Measurements from ENCODE around the gene SKP1.

The SKP1 gene

GRCh38 chr5:134209477-134210245 is 32.9 kb upstream of the SKP1 start:
- peaks cover 100% of the 10 kb centered on the region for H3K79me2 ChIP-seq (ENCODE audit: control insufficient read depth, low read length)
- no peaks in the 10 kb centered on the region for H3K9me2 ChIP-seq (replicated peaks; ENCODE audit: control insufficient read depth, low read length)
- H3K27me3 ChIP-seq (ENCODE audit: control insufficient read depth, low read length), result no peaks in the 10 kb centered on the region
- peaks cover 6% of the 10 kb centered on the region; the same call in 1 of the 2 replicates for H3F3A ChIP-seq (ENCODE audit: control insufficient read depth, insufficient read depth)
- H3K27ac ChIP-seq (ENCODE audit: low read depth, low read length), result no peak overlapping the region
- peaks cover 62% of the 10 kb centered on the region for H3K36me3 ChIP-seq (ENCODE audit: control insufficient read depth, low read length)
- H3K9me3 ChIP-seq (ENCODE audit: control insufficient read depth, insufficient read depth, low read length), result no peaks in the 10 kb centered on the region
- H4K20me1 ChIP-seq (ENCODE audit: control insufficient read depth, insufficient read depth, low read depth, low read length), result peaks cover 48% of the 10 kb centered on the region
- TF ChIP-seq CTCF (IDR thresholded peaks at IDR 0.05; ENCODE audit: low read depth, low read length, poor library complexity, severe bottlenecking) (no peak), EZH2phosphoT487 (IDR thresholded peaks at IDR 0.05; ENCODE audit: borderline replicate concordance, low read length) (no peak)
- no peak overlapping the region for H3K4me2 ChIP-seq (ENCODE audit: low read length)
- no peaks in the 10 kb centered on the region; the same call in 1 of the 2 replicates for H3K4me1 ChIP-seq (ENCODE audit: control insufficient read depth, low read length)
- H3K4me3 ChIP-seq (ENCODE audit: low read length), result no peak overlapping the region

- Histone ChIP-seq H3K9me3 (ENCODE audit: control insufficient read depth, insufficient read depth, low read length) (no peaks in the 10 kb centered on the region), H3K4me3 (ENCODE audit: low read length) (no peak overlapping the region), H4K20me1 (ENCODE audit: control insufficient read depth, insufficient read depth, low read depth, low read length) (peaks cover 43% of the 10 kb centered on the region), H3K79me2 (ENCODE audit: control insufficient read depth, low read length) (peaks cover 99% of the 10 kb centered on the region), H3K9me2 (replicated peaks; ENCODE audit: control insufficient read depth, low read length) (no peaks in the 10 kb centered on the region), H3K4me1 (ENCODE audit: control insufficient read depth, low read length) (no peaks in the 10 kb centered on the region; the same call in 1 of the 2 replicates), H3F3A (ENCODE audit: control insufficient read depth, insufficient read depth) (peaks cover 6% of the 10 kb centered on the region; the same call in 1 of the 2 replicates), H3K36me3 (ENCODE audit: control insufficient read depth, low read length) (peaks cover 63% of the 10 kb centered on the region), H3K27ac (ENCODE audit: low read depth, low read length) (no peak overlapping the region), H3K4me2 (ENCODE audit: low read length) (no peak overlapping the region), H3K27me3 (ENCODE audit: control insufficient read depth, low read length) (no peaks in the 10 kb centered on the region)
- no peak for TF ChIP-seq EZH2phosphoT487 (IDR thresholded peaks at IDR 0.05; ENCODE audit: borderline replicate concordance, low read length)
- TF ChIP-seq CTCF (IDR thresholded peaks at IDR 0.05; ENCODE audit: low read depth, low read length, poor library complexity, severe bottlenecking), result no peak
Observed at GRCh38 chr5:134207696-134208095, 30.9 kb upstream of the SKP1 start.

DNA sequence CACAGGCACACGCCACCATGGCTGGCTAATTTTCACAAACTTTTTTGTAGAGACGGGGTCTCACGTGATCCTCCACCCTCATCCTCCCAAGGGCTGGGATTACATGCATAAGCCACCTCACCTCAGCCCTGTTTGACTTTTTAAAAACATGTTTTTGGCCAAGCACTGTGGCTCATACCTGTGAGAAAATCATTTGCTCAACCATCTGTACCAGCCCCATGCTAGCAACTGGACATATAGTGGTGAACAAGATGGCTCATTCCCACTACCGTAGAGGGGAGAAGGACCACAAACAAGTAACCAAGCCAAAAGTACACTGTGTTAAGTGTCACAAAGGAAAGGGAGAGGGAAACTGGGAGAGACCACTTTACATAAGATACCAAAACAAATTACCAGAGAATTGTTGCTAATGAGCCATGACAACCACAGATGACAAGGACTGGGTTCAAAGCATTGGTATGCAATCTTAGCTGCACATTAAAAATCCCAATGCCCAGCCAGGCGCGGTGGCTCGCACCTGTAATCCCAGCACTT is 29.9 kb upstream of the SKP1 start:
- TF ChIP-seq EZH2phosphoT487 (IDR thresholded peaks at IDR 0.05; ENCODE audit: borderline replicate concordance, low read length), result no peak
- TF ChIP-seq CTCF (IDR thresholded peaks at IDR 0.05; ENCODE audit: low read depth, low read length, poor library complexity, severe bottlenecking), result no peak
- no peaks in the 10 kb centered on the region for H3K9me3 ChIP-seq (ENCODE audit: control insufficient read depth, insufficient read depth, low read length)

More for the DNA sequence above, 29.9 kb upstream of the SKP1 start:
- H4K20me1 ChIP-seq (ENCODE audit: control insufficient read depth, insufficient read depth, low read depth, low read length), result peaks cover 34% of the 10 kb centered on the region
- H3K36me3 ChIP-seq (ENCODE audit: control insufficient read depth, low read length), result peaks cover 66% of the 10 kb centered on the region
- no peak overlapping the region for H3K27ac ChIP-seq (ENCODE audit: low read depth, low read length)
- H3F3A ChIP-seq (ENCODE audit: control insufficient read depth, insufficient read depth), result peaks cover 6% of the 10 kb centered on the region; the same call in 1 of the 2 replicates
- H3K4me1 ChIP-seq (ENCODE audit: control insufficient read depth, low read length), result no peaks in the 10 kb centered on the region
- H3K79me2 ChIP-seq (ENCODE audit: control insufficient read depth, low read length), result peaks cover 96% of the 10 kb centered on the region
- H3K4me3 ChIP-seq (ENCODE audit: low read length), result no peak overlapping the region
- H3K27me3 ChIP-seq (ENCODE audit: control insufficient read depth, low read length), result no peaks in the 10 kb centered on the region
- no peak overlapping the region for H3K4me2 ChIP-seq (ENCODE audit: low read length)
- H3K9me2 ChIP-seq (replicated peaks; ENCODE audit: control insufficient read depth, low read length), result no peaks in the 10 kb centered on the region

All from DOHH2 (cell line).